ENCODE measurements around the gene SNX25.

DNA sequence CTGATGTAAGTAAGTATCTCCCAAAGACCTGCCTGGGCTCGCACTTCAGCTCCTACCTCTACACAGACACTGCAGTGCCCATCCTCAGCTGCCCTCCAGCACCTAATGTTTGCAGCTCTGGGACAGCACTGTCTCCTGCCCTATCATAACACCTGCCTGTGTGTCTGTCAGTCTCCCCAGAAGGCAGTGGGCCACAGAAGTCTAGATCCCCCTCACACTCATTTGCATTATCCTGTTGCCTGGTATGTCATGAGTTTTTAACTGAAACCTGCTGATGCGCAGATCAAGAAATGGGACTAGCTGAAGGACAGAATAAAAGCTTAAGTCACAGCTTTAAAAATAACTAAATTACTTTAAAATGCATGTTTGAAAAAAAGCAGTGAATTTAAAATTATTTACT lies 143.3 kb downstream of the SNX25 start:
- TF ChIP-seq, protein P1, sequence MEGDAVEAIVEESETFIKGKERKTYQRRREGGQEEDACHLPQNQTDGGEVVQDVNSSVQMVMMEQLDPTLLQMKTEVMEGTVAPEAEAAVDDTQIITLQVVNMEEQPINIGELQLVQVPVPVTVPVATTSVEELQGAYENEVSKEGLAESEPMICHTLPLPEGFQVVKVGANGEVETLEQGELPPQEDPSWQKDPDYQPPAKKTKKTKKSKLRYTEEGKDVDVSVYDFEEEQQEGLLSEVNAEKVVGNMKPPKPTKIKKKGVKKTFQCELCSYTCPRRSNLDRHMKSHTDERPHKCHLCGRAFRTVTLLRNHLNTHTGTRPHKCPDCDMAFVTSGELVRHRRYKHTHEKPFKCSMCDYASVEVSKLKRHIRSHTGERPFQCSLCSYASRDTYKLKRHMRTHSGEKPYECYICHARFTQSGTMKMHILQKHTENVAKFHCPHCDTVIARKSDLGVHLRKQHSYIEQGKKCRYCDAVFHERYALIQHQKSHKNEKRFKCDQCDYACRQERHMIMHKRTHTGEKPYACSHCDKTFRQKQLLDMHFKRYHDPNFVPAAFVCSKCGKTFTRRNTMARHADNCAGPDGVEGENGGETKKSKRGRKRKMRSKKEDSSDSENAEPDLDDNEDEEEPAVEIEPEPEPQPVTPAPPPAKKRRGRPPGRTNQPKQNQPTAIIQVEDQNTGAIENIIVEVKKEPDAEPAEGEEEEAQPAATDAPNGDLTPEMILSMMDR (IDR thresholded peaks at IDR 0.05 in 4 of 5, conservative IDR thresholded peaks at IDR 0.05 in 1 of 5) = no peak
- TF ChIP-seq POLR2A (IDR thresholded peaks at IDR 0.05) = no peak

Data from gastrocnemius medialis (tissue), 4 donors.